ENCODE results near the gene ADORA1.

ADORA1 gene

DNA sequence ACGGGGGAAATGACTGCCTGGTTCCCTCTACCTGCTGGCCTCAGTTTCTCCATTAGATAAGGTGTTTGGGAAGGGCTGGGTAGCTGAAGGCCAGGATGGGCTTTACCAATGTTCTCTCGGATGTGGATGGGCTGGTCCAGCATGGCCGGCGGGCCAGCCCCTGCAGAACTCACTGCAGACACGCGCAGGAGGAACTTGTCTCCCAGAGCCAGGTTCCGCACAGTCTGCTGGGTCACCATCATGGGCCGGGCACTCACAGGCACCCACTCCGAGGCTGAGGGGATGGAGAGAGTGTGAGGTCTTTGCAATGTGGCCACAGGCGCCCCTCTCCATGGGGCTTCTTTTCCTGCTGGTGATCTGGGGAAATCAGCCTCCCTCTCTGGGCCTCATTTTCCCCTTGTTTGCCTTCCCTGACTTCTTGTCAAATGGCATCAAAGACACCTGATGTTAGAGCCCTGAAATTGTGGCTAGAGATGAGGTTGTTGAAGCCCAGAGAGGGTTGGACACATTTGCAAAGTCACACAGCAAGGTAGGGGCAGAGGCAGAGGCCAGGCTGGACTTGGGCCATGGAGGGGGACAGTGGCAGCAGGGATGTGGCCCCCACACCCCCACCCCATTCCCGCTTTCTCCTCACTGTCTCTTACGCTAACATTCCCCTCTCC, 46.9 kb downstream of the ADORA1 start:
- DNase-seq (ENCODE audit: low read depth), result no peak

DNA sequence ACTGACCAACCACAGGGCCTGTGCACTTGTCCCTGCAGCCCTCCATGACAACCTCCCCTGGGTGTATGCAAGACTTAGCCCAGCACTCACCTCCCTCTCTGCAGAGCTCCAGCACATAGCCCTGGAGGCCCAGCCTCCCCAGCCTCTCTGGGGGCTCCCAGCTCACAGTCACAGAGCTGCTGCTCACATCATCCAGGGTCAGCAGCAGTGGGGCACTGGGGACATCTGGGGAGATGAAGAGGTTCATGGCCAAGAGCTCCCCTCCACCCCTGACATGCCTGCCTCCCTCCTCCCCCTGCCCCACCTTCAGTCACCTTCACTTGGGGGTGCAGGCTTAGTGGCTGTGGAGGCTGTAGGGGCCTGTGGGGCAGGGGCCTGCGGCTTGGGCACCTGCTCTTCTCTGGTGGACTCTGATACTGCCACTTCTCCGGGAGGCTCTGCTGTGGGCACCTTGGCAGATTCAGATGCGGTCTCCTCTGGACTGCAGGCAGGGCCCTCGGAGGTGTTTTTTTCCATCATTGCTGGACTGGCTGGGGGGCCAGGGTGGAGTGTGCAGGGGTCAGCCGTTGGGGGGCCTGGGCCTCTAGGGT, 47.8 kb downstream of the ADORA1 start, which contains the start of gene MYBPH:
MYBPH (minus strand) TSS at position 590 of the 590 bp plus-strand sequence; CDS start at position 519, 71 bp downstream.
- DNase-seq (ENCODE audit: low read depth), result no peak

DNA sequence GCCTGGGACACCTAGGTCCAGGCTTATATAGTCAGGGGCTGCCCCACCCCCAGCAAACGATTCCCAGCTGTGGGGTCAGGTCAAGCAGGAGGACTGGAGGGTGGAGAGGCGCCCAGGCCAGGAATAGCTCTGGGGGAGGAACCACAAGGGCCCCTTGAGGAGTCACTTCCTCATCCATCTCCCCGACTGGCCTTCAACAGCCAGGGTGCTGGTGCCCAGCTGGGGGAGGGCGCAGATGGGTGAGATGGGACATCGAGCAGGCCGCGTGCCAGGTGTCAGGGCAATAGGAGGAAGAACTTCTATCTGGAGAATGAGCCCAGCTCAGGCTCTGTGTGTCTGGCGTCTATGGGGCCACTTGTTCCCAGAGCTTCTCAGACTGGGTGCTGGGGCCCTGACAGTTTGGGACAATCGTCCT, 48.3 kb downstream of the ADORA1 start:
- no peak for DNase-seq (ENCODE audit: low read depth)

DNA sequence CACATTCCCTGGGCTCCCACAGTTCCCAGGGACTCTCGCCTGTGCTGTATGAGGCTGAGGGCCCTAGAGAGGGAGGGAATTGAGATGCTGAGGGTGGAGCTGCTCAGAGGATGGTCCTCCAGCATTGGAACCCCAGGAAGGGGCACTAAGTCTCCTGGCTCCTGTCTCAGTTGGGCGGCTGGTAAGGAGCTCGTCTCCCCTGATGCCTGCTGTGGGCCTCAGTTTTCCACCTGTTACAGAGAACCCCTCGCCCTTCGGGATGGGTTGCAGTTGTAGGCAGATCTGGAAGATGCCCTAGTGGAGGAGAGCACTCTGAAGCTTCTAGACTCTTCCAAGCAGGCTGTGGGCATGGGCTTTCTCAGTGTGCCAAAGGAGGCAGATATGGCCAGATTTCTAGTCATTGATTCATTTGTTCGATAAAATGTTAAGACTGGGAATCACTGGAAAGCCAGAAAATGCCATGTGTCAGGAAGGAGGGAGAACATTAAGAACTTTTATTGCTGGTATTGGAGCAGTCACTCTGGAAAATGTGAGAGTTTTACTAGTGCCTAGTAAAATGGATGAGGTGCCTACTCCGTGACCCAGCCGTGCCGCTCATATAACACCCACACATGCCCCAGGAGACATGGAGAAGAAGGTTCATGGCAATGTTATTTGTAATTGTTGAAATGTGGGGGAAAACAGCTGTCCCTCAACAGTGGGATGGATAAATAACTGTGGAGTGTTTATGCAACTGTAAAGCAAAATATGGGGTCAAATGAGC, 48.9 kb downstream of the ADORA1 start:
- DNase-seq (ENCODE audit: low read depth), result no peak

DNA sequence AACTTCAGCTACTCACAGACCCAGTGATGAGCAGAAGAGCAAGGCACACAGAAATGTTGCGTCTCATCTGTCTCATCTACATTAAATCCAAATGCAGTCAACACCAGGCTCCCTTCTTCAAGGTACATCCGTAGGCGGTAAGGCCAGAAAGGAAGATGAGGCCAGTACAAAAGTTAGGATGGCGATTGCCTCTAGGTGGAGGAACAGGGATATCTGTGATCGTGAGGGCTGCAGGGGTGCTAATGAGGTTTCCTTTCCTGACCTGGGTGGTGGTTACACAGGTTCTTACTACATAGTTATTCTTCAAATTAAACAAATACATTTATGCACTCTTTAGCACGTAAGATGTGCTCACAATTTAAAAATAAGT, 49.5 kb downstream of the ADORA1 start:
- DNase-seq (ENCODE audit: low read depth), result no peak

DNA sequence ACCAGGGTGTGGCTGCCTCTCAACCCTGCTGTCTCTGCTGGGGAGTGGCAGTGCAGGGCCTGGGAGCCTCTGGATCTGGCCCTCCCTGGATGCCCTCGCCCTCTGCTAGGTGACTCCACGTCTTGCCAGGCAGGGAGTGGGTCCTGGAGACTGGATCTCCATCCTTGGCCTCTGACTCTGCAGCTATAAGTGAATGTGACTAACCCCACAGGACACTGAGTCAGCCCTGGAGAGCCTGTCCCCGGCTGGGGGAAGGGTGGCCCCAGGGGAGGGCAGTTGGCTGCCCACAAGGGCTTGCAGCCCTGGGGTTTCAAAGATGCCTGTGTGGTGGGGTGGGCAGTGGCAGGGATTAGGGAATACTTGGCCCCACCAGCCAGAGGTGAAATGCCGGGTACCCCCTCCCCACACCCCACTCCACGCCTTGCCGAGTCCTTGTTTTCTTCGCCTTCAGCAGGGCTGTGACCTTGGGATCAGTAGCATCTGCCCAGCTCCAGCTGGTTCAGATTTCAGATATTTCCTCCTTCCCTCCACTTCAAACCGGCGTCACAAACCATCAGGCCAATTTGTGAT, 50.0 kb downstream of the ADORA1 start:
- DNase-seq (ENCODE audit: low read depth), result no peak

DNA sequence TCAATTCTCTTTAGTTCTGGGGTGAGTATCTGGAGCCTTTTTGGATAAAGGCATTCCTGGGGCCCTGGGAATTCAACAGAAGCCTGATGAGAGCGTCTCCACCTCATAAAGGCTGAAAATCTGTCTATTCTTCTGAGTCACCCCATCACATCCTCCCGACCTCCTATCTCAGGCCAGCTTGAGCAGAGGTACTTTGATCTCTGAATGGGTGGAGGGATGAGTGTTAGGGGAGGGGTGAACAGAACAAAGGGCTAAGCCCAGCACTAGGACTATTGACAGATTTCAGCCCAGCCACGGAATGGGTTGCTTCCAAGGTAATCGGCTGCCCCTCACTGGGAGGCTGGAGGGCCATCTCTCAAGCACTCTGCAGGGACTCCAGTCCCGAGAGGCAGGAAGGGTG, 50.6 kb downstream of the ADORA1 start:
- no peak for DNase-seq (ENCODE audit: low read depth)

DNA sequence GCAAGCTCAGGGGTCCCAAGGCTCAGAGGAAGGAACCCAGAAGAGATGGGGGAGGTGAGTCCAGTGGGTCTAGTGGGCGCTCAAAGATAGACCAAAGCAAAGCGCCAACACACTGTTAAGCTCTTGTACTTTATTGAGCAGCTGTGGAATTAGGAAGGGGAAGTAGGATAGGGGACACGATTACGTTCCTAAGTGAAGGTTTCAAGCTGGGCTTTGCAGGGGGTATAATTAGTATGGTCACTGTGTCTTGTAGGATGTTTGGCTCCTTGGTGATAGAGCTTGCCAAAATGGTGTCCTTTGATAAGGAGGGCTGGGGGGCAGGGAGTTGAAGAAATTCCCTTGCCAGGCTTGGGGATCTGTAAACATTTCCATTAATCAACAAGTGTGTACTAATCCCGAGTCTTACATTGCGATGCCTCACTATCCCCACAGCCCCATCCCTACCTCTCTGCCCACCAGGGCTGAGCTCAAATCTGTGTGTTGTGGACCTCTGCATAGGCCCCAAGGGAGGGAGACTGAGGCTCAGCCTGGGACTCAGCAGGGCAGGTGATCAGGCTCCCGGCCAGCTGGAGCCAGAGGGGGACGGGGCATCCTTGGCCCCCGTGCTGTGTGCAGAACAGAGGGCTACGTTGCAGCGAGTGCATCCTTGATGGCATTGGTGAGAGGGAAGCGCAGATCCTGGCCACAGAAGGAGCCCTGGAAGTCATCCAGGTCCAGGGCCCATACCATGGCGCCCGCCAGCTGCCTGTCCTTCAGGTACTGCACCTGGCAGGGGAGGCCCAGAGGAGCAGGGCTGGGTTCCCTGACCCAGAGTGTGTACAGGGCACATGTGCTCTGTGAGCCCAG, 51.5 kb downstream of the ADORA1 start:
- no peak for DNase-seq (ENCODE audit: low read depth)

DNA sequence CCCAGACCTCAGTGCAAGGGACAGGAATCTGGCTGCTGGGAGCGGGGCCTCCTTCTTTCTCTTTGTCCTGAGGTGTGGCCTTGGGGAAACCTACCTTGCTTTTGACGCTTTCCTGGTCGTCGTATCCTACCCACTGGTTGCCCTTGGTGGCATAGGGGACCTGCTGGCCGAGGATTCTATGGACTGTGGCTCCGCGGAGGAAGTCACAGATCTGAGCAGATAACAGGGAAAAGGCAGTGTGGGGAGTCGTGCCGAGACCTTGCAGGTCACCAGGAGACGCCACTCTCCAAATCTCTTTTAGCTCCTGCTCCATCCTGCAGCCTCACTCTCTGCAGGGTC, 52.1 kb downstream of the ADORA1 start:
- no peak for DNase-seq (ENCODE audit: low read depth)

DNA sequence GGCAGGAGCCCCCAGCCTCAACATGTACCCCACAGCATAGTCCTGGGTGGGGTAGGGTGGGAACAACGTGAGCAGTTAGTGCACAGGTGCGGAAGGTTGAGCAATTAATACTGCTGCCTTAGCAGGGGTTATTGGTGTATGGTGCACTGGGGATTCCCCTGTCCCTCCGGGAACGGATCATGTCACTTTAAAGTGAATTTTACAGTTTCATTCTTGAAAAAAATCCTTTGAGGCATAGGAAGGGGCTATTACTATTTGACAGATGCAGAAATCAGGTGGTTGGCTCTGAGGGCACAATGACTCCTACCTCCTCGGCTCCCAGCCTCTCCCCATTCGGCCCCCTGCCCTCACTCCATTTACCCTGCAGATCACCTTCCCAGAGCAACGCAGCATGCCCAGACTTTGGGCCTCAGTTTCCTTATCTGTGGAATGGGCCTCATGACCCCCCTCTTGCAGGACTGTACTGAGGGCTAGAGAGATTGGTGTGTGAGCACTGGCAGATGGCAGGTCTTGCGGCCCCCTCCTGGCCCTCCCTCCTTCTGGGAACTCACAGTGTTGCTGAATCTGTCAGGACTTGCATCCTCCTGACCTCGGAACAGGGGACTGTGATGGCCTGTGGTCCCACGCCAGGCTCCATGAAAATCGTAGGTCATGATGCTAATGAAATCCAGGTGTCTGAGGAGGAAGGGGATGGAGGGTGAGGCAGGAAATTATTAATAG, 53.2 kb downstream of the ADORA1 start:
- DNase-seq (ENCODE audit: low read depth), result no peak

DNA sequence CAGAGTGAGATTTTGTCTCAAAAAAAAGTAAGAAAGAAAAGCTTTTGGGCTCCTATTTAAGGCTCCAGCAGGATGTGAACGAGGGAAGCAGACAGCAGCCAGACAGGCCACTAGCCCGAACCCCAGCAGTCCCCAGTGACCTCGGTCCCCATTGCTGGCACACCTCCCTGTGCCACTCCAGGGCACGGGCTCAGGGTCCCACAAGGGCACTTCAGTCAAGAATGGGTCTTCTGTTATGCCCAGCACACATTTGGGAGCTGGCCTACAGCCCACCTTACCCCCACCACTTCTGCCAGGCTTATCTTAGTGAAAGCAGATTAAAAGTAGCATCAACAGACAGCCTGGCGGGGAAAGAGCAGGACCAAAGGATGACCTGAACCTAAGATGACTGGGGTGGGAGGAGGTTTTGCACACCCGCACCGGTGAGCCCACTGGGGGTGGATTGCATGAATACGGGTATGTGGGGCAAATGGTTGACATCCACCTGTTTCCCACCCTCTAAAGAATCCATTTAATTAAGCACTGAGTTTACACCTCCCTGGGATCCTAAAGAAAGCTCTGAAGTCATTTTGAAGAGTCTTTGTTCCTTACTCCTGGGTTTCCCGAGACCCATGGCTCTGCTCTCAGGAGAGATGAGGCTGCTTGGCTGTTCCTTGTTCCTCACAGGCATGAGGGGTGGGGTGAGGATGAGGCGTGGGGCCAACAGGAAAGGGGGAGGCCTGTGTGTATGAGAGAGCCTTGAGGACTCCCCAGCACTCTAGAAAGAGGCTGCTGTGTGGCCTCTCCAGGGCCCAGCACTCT, 54.3 kb downstream of the ADORA1 start:
- no peak for DNase-seq (ENCODE audit: low read depth)

DNA sequence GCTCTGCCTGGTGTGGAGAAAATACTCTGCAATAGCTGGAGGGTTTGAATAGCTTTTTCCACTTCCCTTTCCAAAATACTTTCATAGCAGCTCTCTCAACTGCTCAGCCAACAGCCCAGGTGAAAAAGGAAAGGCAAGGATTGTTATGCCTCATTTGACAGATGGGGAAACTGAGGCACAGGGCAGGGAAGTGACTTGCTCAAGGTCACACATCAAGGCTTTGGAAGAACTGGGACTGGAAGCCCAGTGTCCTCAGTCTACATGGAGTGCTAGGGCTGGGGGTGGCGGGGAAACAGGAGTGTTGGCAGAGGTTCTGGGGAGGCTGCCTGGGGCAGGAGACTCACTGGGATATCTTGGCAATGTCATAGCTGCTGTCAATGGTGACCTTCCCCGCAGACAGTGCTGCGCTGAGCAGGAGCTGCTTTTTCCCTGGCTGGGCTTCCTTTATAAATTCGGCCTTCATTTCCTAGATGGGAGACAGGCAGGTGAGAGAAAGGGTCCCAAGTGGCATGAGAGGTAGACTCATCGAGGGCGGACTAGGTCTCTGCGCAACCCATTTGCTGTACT, 54.9 kb downstream of the ADORA1 start:
- no peak for DNase-seq (ENCODE audit: low read depth)

DNA sequence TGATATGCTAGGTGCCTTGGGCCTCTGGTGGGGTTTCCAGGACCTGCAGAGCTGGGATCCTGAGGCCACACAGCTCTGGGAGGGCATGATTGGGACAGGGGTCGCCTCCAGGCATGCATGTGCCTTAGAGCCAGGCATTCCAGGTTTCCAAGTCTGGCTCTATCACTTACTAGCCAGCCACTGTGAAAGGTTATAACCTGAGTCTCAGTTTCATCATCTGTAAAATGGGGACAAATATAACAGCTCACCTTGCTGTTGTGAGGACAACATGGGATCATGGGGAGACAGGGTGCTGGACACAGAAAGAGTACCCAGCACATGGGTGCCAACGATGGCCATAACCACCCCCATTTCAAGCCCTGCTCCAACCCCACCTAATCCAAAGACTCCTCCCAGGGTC, 56.3 kb downstream of the ADORA1 start:
- no peak for DNase-seq (ENCODE audit: low read depth)

DNA sequence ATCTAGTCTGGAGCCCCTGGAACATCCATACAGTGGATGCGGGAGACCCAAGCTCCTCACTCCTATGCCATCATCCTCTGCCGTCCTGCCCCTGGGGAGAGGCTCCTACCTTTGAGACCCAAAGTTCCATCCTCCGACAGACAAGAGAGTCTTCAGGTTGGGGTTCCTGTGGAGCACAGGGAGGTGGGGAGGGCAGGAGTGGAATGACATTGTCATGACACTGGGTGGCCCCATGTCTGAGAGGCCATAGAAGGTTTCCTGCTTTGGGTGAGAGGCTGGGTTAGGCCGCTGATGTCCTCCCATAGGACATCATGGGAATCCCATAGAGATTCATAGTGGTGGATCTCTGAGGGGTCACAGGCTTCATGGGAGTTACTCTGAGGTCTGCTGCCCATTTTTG, 56.9 kb downstream of the ADORA1 start:
- no peak for DNase-seq (ENCODE audit: low read depth)

DNA sequence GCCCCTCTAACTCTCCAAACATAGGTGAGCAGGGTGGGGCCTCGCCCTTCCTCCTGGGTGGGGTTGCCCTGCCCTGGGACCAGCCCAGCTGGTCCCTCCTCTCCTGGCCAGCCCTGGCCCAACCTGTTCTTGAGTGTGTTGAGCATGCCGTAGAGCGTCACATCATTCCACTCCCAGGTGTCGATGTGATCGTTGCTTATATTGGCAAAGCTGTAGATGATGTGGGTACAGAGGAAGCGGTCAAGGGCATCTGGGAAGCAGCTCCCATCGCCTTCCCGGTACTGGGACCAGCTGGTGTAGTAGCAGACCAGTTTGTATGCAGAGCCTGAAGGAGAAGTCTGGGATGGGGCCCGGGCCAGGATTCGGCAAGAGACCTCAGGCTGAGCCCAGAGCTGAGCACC, 57.5 kb downstream of the ADORA1 start:
- no peak for DNase-seq (ENCODE audit: low read depth)

DNA sequence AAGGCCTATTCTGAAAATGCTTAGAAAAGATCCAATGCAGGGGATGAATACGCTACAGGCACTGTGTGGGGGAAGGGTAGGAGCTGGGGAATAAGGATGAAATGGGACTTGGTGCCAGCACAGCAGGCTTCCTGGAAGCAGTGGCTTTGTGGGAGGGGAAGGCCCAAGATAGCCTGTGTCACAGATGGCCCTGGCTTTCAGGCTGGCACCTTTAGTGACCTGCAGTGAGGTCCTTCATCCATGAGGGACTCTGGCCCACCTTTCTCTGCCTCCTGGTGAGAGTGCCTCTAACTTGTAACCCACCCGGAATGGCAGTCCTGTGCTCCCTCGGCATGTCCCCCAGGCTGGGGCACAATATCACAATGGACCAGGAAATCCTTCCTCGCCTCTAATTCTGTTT, 58.1 kb downstream of the ADORA1 start:
- DNase-seq (ENCODE audit: low read depth), result no peak

DNA sequence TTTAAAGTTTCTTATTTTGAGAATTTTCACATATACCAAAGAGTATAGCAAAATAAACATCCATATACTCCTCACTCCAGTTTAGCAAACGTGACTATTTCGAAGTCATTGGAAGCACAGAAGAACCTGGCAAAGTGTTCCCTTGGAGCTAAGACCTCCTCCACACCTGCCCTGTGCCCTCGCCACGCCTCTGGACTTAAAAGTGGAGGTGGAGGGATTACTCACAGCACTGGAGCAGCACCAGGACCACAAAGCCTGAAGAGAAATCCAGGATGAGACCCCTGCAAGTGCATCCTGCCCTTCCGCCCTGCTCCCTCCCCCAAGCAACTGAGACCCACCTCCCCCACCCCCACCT, 58.5 kb downstream of the ADORA1 start:
- no peak for DNase-seq (ENCODE audit: low read depth)

DNA sequence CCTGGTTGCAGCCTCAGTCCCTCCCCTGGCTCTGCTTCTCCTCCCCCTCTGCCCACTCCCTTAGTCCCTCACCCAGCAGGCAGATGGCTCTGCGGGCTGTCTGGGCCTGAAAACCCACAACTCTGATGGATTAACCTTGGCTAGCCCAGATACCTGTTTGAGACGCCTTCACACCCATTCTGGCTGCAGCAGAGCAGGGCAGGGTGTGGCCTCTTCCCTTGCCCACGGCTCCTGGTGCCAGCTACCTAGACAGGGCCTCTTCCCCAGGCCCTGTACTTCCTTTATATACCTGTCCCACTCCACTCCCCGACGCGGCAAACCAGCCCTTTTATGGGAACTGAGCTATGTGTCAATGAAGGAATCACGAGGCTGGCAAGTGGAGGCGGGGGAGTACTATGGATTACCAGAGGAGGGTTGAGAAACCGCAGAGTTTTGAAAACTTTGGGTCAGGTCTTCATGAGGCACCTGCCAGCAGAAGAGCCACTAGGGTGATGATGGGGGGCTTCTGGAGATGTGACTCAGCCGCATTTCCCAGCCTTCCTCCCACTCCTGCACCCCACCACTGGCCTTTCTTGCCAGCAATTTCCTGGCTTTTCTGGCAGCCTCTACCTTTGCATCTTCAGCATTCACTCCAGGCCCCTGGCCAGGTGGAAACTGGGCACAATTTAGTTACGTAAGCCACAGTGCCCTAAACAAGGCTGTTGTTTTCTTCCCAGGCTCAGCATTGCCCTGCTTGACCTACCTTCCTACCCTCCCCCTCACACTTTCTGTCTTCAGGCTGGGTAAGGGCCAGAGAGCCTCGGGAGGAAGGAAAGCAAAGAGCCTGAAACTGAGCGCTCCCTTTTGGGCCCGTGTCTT, 59.1 kb downstream of the ADORA1 start, which contains the start of gene CHI3L1:
CHI3L1 (minus strand) TSS at position 259 of the 858 bp plus-strand sequence; CDS start at position 178, 81 bp downstream.
- no peak for DNase-seq (ENCODE audit: low read depth)

DNA sequence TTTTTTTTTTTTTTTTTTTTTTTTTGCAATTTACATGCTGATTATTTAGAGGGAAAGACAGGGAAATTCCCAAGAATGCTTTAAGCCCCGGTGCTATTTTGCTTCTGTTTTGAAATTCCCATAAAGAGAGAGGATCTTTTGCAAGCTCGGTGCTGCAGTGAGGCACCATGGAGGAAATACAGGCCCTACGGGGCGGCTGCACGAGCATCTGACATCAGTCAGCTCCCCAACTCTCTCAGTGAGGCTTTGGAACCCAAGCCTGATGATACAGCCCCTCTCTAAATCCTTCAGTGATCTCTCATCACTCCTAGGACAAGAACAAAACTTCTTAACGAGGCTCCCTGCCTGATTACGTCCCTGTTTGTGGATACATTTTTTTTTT, 59.8 kb downstream of the ADORA1 start:
- DNase-seq (ENCODE audit: low read depth), result no peak

Measured in activated T-cell treated with anti-CD3 and anti-CD28 coated beads for 24 hours (primary cell).